Body of pancreas (tissue), 4 donors: ENCODE results near the gene DNAH11.

Experiments
- POLR2A ChIP-seq, 3 donors: fragments of 450-650 bp; IDR thresholded peaks; one replicate each; pipeline ENCODE4 v1.6.1; 2016; ENCODE audit warnings: antibody characterized with exemption in 3 of 3, mild to moderate bottlenecking in 2 of 3
- TF ChIP-seq, protein P1 (sequence below), 7 experiments: fragments of 450-650 bp in 4 of 7; fragments of 200-600 bp in 3 of 7; sonication (generic) in 3 of 7; IDR thresholded peaks; one replicate each; pipeline ENCODE4 v1.5.1; 2016 to 2019; ENCODE audit warnings: antibody characterized with exemption in 7 of 7

DNA sequence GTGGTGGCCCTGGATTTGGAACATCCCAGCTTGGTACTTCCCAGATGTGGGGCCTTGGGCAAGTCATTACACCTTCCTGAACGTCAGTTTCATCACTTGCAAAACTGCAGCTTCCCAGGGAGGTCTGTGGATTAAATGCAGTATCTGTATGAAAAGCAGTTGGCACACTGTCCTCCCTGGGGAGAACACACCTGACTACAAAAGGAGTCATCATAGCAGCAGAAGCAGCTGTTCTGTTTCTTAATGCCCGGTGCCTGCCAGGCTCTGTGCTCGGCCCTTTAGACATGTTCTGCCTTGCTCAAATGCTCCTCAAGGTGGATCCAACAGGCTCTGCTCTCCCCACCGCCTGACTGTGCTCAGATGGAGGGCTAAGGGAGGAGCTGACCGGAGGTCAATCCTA lies 371.8 kb downstream of the DNAH11 start:
- TF ChIP-seq, protein P1, sequence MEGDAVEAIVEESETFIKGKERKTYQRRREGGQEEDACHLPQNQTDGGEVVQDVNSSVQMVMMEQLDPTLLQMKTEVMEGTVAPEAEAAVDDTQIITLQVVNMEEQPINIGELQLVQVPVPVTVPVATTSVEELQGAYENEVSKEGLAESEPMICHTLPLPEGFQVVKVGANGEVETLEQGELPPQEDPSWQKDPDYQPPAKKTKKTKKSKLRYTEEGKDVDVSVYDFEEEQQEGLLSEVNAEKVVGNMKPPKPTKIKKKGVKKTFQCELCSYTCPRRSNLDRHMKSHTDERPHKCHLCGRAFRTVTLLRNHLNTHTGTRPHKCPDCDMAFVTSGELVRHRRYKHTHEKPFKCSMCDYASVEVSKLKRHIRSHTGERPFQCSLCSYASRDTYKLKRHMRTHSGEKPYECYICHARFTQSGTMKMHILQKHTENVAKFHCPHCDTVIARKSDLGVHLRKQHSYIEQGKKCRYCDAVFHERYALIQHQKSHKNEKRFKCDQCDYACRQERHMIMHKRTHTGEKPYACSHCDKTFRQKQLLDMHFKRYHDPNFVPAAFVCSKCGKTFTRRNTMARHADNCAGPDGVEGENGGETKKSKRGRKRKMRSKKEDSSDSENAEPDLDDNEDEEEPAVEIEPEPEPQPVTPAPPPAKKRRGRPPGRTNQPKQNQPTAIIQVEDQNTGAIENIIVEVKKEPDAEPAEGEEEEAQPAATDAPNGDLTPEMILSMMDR (IDR thresholded peaks at IDR 0.05), result no peak
- TF ChIP-seq POLR2A (IDR thresholded peaks at IDR 0.05), result no peak
